NCI-H1092 (cell line): Measurements from ENCODE around the gene CEMIP2.

Experiments used
- DNase-seq: peaks from one replicate; lab custom pipeline; 2025; lab: John Stamatoyannopoulos, UW

CEMIP2 gene

GRCh38 chr9:71644819-71645362 is 123.4 kb downstream of the CEMIP2 start:
- no peak for DNase-seq

DNA sequence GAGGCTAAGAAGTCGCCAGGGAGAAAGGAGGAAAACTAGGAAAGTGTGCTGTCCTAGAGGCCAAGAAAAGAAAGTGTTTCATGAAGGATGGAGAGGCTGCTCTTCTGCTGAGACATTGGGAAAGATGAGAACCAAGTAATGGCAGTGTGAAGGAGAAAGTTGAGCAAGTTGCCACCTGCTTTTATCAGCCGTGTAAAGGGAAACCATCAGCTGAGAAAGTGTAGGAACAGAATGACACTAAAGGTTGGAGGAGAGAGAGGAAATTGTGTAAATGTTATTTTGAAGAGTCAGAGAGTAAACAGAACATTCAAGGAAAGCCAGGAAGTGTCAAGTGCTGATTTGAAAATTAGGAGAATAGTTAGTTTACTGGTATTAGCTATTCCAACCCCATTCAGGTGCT is 125.0 kb downstream of the CEMIP2 start:
- no peak for DNase-seq

DNA sequence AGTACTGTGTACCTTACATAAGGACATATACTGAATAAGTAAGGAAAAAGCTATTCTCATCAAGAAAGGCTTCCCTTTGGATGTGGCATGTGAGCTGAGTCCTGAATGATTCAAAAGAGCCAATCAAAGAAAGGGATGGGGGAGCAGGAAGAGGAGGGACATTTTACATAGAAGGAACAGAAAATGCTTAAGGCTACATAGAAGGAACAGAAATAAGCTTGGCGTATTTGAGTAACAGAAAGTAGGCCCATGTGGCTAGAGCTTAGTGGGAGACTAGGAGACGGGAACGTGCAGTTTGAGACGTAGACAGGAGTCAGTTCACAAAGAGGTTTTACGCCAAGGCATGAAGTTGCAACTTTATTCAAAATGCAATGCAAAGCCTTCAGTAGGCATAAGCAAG is 126.3 kb downstream of the CEMIP2 start:
- no peak for DNase-seq

- no peak for DNase-seq
Measured at GRCh38 chr9:71638627-71639026, 129.7 kb downstream of the CEMIP2 start.

DNA sequence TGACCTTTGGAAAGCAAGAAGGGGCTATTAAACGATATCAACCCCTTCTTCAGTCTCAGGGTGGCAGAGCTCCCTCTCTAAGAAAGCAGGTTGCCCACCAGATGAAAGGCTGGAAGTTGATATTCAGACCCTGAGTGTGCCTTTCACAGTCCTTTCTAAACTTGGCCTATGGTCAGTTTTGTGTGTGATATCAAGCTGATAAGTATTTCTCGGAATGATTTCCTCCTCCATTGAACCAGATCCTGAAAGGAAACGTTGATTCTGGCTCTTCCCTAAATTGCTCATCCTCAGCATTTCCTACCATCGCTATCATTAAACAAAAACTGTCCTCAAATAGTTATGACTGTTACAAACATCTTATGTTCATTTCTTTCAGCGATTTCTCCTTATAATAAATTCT is 130.4 kb downstream of the CEMIP2 start:
- no peak for DNase-seq

DNA sequence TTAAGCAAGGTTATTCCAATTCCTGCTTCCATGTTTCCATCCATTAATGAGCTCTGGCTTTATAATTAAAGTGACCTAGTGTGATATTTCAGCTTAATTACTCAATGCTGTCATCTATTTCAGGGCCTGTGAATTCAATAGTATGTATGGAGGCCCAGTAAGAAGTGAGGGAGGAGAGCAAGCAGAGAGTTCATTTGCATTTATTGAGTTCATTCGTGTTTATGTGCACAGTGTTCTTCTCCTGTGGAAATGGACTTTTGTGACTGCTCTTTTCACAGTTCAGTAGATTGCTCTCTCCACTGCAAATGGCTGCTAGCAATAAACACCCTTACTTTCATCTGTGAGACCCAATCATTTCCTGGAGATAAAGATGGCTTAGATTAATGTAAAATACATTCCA is 130.9 kb downstream of the CEMIP2 start:
- DNase-seq = no peak

DNA sequence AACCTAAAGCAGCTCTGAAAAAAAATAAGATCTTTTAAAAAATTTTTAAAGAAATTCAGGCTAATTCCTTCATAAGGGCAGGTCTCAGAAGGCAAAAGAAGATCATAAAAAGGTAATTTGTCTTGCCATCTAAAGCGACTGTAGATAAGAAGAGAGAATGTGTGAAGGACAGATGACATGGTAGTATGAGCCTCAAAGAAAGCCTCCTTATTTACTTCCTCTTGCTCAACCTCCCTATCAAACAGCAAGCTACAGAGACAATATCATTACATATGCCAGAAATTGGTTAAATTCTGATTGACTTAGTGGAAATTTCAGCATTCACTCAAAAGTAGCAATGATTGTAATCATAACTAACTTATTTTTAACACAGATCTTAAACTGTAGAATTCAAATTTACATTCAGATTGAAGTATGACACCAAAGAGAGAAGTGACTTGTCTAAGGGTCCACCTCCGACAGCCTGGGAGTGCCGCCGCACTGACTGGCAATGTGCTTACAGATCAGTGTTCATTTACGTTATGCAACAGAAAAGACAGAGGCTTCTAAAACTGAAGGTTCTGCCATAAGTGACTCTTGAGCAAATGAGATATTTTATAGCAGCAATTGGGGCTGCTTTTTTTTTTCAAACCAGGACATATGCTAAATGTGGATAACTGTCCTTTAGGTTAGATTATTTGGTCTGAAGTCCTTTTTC is 132.0 kb downstream of the CEMIP2 start:
- DNase-seq = no peak

DNA sequence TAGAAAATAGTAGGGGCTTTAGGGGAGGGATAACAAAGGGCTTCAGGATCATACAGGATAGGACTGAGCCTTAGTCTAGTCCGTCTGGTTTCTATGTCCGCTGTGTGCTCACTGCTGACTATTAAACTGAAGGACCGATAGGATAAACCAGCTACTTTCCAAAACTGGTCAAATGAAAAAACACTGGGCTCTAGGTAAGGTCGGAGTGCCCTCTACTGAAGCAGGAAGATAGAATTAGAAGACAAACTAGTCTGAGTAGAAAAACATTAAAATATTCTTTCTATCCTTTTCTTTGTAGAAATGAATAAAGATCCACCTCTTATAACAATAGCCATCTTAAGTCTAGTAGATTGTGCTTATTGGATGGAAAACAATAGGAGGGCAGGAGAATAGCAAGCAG is 133.6 kb downstream of the CEMIP2 start:
- DNase-seq = no peak
